ENCODE data around the gene MACROD2.

DNA sequence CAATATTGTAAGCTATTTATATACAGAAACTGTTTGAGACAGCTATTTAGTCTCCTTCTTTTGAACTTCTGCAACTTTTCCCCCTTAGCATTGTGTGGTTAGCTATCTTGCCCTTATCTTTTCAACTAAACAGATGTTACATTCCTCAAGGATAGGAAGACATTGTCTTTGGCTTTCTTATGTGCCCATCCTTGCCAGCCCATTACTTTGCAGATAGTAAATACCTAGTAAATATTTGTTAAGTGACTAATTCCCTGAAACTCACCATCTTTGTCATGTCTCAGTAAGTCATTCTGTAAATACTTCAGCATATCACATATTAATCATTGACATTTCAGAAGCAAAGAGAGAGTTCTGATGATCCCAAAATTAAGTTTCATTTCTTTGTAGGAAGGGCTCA, 411.2 kb downstream of the MACROD2 start:
- TF ChIP-seq RAD21 (conservative IDR thresholded peaks at IDR 0.05) (no peak), EZH2 (IDR thresholded peaks at IDR 0.05; ENCODE audit: borderline replicate concordance, insufficient read depth, low read length, poor library complexity, severe bottlenecking) (no peak)
- TF ChIP-seq, protein P1, sequence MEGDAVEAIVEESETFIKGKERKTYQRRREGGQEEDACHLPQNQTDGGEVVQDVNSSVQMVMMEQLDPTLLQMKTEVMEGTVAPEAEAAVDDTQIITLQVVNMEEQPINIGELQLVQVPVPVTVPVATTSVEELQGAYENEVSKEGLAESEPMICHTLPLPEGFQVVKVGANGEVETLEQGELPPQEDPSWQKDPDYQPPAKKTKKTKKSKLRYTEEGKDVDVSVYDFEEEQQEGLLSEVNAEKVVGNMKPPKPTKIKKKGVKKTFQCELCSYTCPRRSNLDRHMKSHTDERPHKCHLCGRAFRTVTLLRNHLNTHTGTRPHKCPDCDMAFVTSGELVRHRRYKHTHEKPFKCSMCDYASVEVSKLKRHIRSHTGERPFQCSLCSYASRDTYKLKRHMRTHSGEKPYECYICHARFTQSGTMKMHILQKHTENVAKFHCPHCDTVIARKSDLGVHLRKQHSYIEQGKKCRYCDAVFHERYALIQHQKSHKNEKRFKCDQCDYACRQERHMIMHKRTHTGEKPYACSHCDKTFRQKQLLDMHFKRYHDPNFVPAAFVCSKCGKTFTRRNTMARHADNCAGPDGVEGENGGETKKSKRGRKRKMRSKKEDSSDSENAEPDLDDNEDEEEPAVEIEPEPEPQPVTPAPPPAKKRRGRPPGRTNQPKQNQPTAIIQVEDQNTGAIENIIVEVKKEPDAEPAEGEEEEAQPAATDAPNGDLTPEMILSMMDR (IDR thresholded peaks at IDR 0.05; ENCODE audit: poor library complexity, severe bottlenecking): no peak
